OCI-LY3 (cell line): ENCODE results near the gene DBT.

Source experiments
- H2AFZ ChIP-seq: fragments of 200-600, 300-600 bp; shearing (Covaris generic); 2 replicates; pipeline ENCODE4 v1.6.0; 2014; ENCODE audit warnings: antibody characterized with exemption, low read depth, low read length
- H3K27ac ChIP-seq: fragments of 200-600, 300-600 bp; sonication (generic); 2 replicates; pipeline ENCODE4 v1.5.1; 2014; ENCODE audit warnings: mild to moderate bottlenecking, low read length, moderate library complexity, mixed read lengths
- H3K27me3 ChIP-seq: fragments of 200-600, 300-600 bp; sonication (generic); 2 replicates; pipeline ENCODE4 v1.6.1; 2014; ENCODE audit warnings: low read depth, low read length, mixed read lengths
- H3K36me3 ChIP-seq: fragments of 200-600, 300-600 bp; sonication (generic); replicated peaks from 2 replicates; pipeline ENCODE3; 2014; ENCODE audit warnings: low read depth, low read length, mixed read lengths
- H3K4me1 ChIP-seq: fragments of 300-600, 200-600 bp; sonication (generic); 2 replicates; pipeline ENCODE4 v1.6.1; 2014; ENCODE audit warnings: low read length, mixed read lengths
- H3K4me2 ChIP-seq: fragments of 200-600, 300-600 bp; sonication (generic); 2 replicates; pipeline ENCODE4 v1.6.1; 2014; ENCODE audit warnings: low read length, mixed read lengths
- H3K4me3 ChIP-seq: fragments of 300-600, 200-600 bp; sonication (generic); 2 replicates; pipeline ENCODE4 v1.5.1; 2014; ENCODE audit warnings: antibody characterized with exemption, mild to moderate bottlenecking, low read length, moderate library complexity
- H3K79me2 ChIP-seq: fragments of 300-600, 200-600 bp; shearing (Covaris generic); 2 replicates; pipeline ENCODE4 v1.6.1; 2014; ENCODE audit warnings: mild to moderate bottlenecking, low read length, mixed read lengths
- H3K9ac ChIP-seq: fragments of 300-600, 200-600 bp; shearing (Covaris generic); 2 replicates; pipeline ENCODE4 v1.6.0; 2014; ENCODE audit warnings: mild to moderate bottlenecking, low read length, moderate library complexity
- H3K9me3 ChIP-seq: fragments of 200-600, 300-600 bp; shearing (Covaris generic); 2 replicates; pipeline ENCODE4 v1.6.1; 2014; ENCODE audit warnings: low read length, mixed read lengths; ENCODE audit not compliant: insufficient read depth
- H4K20me1 ChIP-seq: fragments of 200-600, 300-600 bp; sonication (generic); 2 replicates; pipeline ENCODE4 v1.6.1; 2016; ENCODE audit warnings: low read length, mixed read lengths; ENCODE audit not compliant: insufficient read depth
- CTCF ChIP-seq: fragments of 200-600, 300-600 bp; sonication (generic); IDR thresholded peaks from 2 replicates; pipeline ENCODE4 v1.5.1; 2014; ENCODE audit warnings: antibody characterized with exemption, low read length, low read depth
- EZH2phosphoT487 ChIP-seq: fragments of 200-600 bp; shearing (Covaris generic); IDR thresholded peaks from 2 replicates; pipeline ENCODE4 v1.6.1; 2018; ENCODE audit warnings: antibody characterized with exemption, mixed run types, low read depth

DBT gene

GRCh38 chr1:100198596-100198995 is 51.0 kb downstream of the DBT start:
- no peaks in the 10 kb centered on the region for H3K4me1 ChIP-seq
- no peak overlapping the region for H3K4me3 ChIP-seq
- H3K79me2 ChIP-seq = no peaks in the 10 kb centered on the region
- H3K4me2 ChIP-seq = no peak overlapping the region
- TF ChIP-seq EZH2phosphoT487 = no peak
- TF ChIP-seq CTCF = no peak
- H3K27ac ChIP-seq = no peak overlapping the region
- peaks cover 3% of the 10 kb centered on the region for H3K36me3 ChIP-seq
- no peaks in the 10 kb centered on the region for H3K27me3 ChIP-seq
- H3K9me3 ChIP-seq = no peaks in the 10 kb centered on the region
- H4K20me1 ChIP-seq = no peaks in the 10 kb centered on the region
- no peak overlapping the region for H2AFZ ChIP-seq
- no peak overlapping the region for H3K9ac ChIP-seq

- H3K4me2 ChIP-seq = no peak overlapping the region
- no peak overlapping the region for H2AFZ ChIP-seq
- H3K9ac ChIP-seq = no peak overlapping the region
- no peaks in the 10 kb centered on the region for H4K20me1 ChIP-seq
- no peaks in the 10 kb centered on the region for H3K27me3 ChIP-seq
- no peak overlapping the region for H3K4me3 ChIP-seq
- H3K9me3 ChIP-seq = no peaks in the 10 kb centered on the region
- no peaks in the 10 kb centered on the region for H3K36me3 ChIP-seq
- H3K79me2 ChIP-seq = no peaks in the 10 kb centered on the region
- no peak overlapping the region for H3K27ac ChIP-seq
- TF ChIP-seq EZH2phosphoT487 = no peak
- TF ChIP-seq CTCF = no peak
- peaks cover 8% of the 10 kb centered on the region for H3K4me1 ChIP-seq
These were observed 61.0 kb downstream of the DBT start for GRCh38 chr1:100188617-100189016.

- Histone ChIP-seq H2AFZ (no peak overlapping the region), H3K36me3 (no peaks in the 10 kb centered on the region), H3K27me3 (no peaks in the 10 kb centered on the region), H3K4me3 (no peak overlapping the region), H3K9ac (no peak overlapping the region), H3K4me2 (no peak overlapping the region), H3K4me1 (peaks cover 8% of the 10 kb centered on the region), H3K9me3 (no peaks in the 10 kb centered on the region), H3K79me2 (no peaks in the 10 kb centered on the region), H3K27ac (no peak overlapping the region), H4K20me1 (no peaks in the 10 kb centered on the region)
- no peak for TF ChIP-seq EZH2phosphoT487
These were observed 61.7 kb downstream of the DBT start for GRCh38 chr1:100187912-100188311.

- no peak overlapping the region for H3K4me3 ChIP-seq
- no peaks in the 10 kb centered on the region for H3K9me3 ChIP-seq
- H3K79me2 ChIP-seq = no peaks in the 10 kb centered on the region
- H4K20me1 ChIP-seq = no peaks in the 10 kb centered on the region
- H3K9ac ChIP-seq = no peak overlapping the region
- H3K4me2 ChIP-seq = no peak overlapping the region; the same call in 1 of the 2 replicates
- no peaks in the 10 kb centered on the region for H3K27me3 ChIP-seq
- no peak overlapping the region for H3K27ac ChIP-seq
- peaks cover 8% of the 10 kb centered on the region for H3K4me1 ChIP-seq
- no peak overlapping the region for H2AFZ ChIP-seq
- TF ChIP-seq EZH2phosphoT487 (no peak), CTCF (no peak)
- no peaks in the 10 kb centered on the region for H3K36me3 ChIP-seq
These were observed 65.1 kb downstream of the DBT start for GRCh38 chr1:100184536-100184935.

- H4K20me1 ChIP-seq = no peaks in the 10 kb centered on the region
- no peaks in the 10 kb centered on the region for H3K79me2 ChIP-seq
- H3K4me2 ChIP-seq = no peak overlapping the region
- no peak for TF ChIP-seq CTCF
- TF ChIP-seq EZH2phosphoT487 = no peak
- H3K4me1 ChIP-seq = peaks cover 8% of the 10 kb centered on the region
- H3K27me3 ChIP-seq = no peaks in the 10 kb centered on the region
- no peaks in the 10 kb centered on the region for H3K36me3 ChIP-seq
- H3K27ac ChIP-seq = no peak overlapping the region
- no peak overlapping the region for H3K4me3 ChIP-seq
- H3K9ac ChIP-seq = no peak overlapping the region
- H3K9me3 ChIP-seq = no peaks in the 10 kb centered on the region
- H2AFZ ChIP-seq = no peak overlapping the region
These were observed 66.3 kb downstream of the DBT start for GRCh38 chr1:100183370-100183769.
